ENCODE results near the gene RWDD3. TPM values are rescaled to one million over a fixed set of nuclear protein-coding genes. Genes with fewer than 3 reads are reported as not detected.

RWDD3 gene
- 1 to 10 TPM; 6.6 to 7.5 (median 7.1) TPM for total RNA-seq

- H3K36me3 Mint-ChIP-seq (ENCODE audit: insufficient read depth), result peaks cover 13% of the 10 kb centered on the region
- DNase-seq (peak; percentile 89), ATAC-seq (peak; percentile 97 to 98)
- H3K4me1 Mint-ChIP-seq (ENCODE audit: low read depth), result peaks cover 45% of the 10 kb centered on the region
- H3K27me3 Mint-ChIP-seq (ENCODE audit: low read depth), result peaks cover 16% of the 10 kb centered on the region
- no peaks in the 10 kb centered on the region for H3K9me3 Mint-ChIP-seq
- peak within 1 kb of the TSS; percentile 87 for H3K4me3 Mint-ChIP-seq
Measured at GRCh38 chr1:95233737-95234500, at the start of gene RWDD3. Gene RWDD3, plus strand, starts transcription at chr1:95234210. Its CDS starts 21 bp downstream, at chr1:95234231.

GRCh38 chr1:95186149-95186548, 47.9 kb upstream of the RWDD3 start:
- Mint-ChIP-seq H3K36me3 (ENCODE audit: insufficient read depth) (no peaks in the 10 kb centered on the region), H3K9me3 (no peaks in the 10 kb centered on the region), H3K4me3 (no peak overlapping the region), H3K27me3 (ENCODE audit: low read depth) (peaks cover 20% of the 10 kb centered on the region), H3K4me1 (ENCODE audit: low read depth) (no peaks in the 10 kb centered on the region)
- DNase-seq, result no peak
- no peak for ATAC-seq

GRCh38 chr1:95193591-95193990, 40.4 kb upstream of the RWDD3 start:
- Mint-ChIP-seq H3K27me3 (ENCODE audit: low read depth) (peaks cover 7% of the 10 kb centered on the region), H3K9me3 (no peaks in the 10 kb centered on the region), H3K4me3 (no peak overlapping the region), H3K4me1 (ENCODE audit: low read depth) (no peaks in the 10 kb centered on the region), H3K36me3 (ENCODE audit: insufficient read depth) (no peaks in the 10 kb centered on the region)
- ATAC-seq (no peak), DNase-seq (no peak)

- no peaks in the 10 kb centered on the region for H3K36me3 Mint-ChIP-seq (ENCODE audit: insufficient read depth)
- H3K4me3 Mint-ChIP-seq, result no peak overlapping the region
- H3K27me3 Mint-ChIP-seq (ENCODE audit: low read depth), result peaks cover 10% of the 10 kb centered on the region
- DNase-seq, result no peak
- H3K9me3 Mint-ChIP-seq, result no peaks in the 10 kb centered on the region
- no peak for ATAC-seq
- H3K4me1 Mint-ChIP-seq (ENCODE audit: low read depth), result no peaks in the 10 kb centered on the region
Measured at GRCh38 chr1:95195046-95195445, 39.0 kb upstream of the RWDD3 start.

GRCh38 chr1:95196017-95196416, 38.0 kb upstream of the RWDD3 start:
- ATAC-seq (no peak), DNase-seq (no peak)
- no peaks in the 10 kb centered on the region for H3K9me3 Mint-ChIP-seq
- peaks cover 3% of the 10 kb centered on the region for H3K27me3 Mint-ChIP-seq (ENCODE audit: low read depth)
- no peak overlapping the region for H3K4me3 Mint-ChIP-seq
- no peaks in the 10 kb centered on the region for H3K36me3 Mint-ChIP-seq (ENCODE audit: insufficient read depth)
- H3K4me1 Mint-ChIP-seq (ENCODE audit: low read depth), result no peaks in the 10 kb centered on the region

GRCh38 chr1:95197616-95198252, 36.3 kb upstream of the RWDD3 start:
- H3K4me3 Mint-ChIP-seq, result no peak overlapping the region
- no peaks in the 10 kb centered on the region for H3K4me1 Mint-ChIP-seq (ENCODE audit: low read depth)
- H3K9me3 Mint-ChIP-seq, result no peaks in the 10 kb centered on the region

GRCh38 chr1:95201905-95202304, 32.1 kb upstream of the RWDD3 start:
- ATAC-seq (no peak), DNase-seq (no peak)
- Mint-ChIP-seq H3K36me3 (ENCODE audit: insufficient read depth) (no peaks in the 10 kb centered on the region), H3K9me3 (no peaks in the 10 kb centered on the region), H3K4me3 (no peak overlapping the region), H3K27me3 (ENCODE audit: low read depth) (peaks cover 9% of the 10 kb centered on the region), H3K4me1 (ENCODE audit: low read depth) (no peaks in the 10 kb centered on the region)

More at GRCh38 chr1:95197616-95198252, 36.3 kb upstream of the RWDD3 start:
- H3K36me3 Mint-ChIP-seq (ENCODE audit: insufficient read depth), result no peaks in the 10 kb centered on the region
- no peak for DNase-seq
- no peak for ATAC-seq
- H3K27me3 Mint-ChIP-seq (ENCODE audit: low read depth), result peaks cover 3% of the 10 kb centered on the region

GRCh38 chr1:95203908-95204437, 30.0 kb upstream of the RWDD3 start:
- DNase-seq (no peak), ATAC-seq (no peak)
- peaks cover 14% of the 10 kb centered on the region for H3K27me3 Mint-ChIP-seq (ENCODE audit: low read depth)
- H3K4me3 Mint-ChIP-seq, result no peak overlapping the region
- no peaks in the 10 kb centered on the region for H3K36me3 Mint-ChIP-seq (ENCODE audit: insufficient read depth)
- H3K4me1 Mint-ChIP-seq (ENCODE audit: low read depth), result no peaks in the 10 kb centered on the region
- H3K9me3 Mint-ChIP-seq, result no peaks in the 10 kb centered on the region

- H3K36me3 Mint-ChIP-seq (ENCODE audit: insufficient read depth), result no peaks in the 10 kb centered on the region
- H3K4me1 Mint-ChIP-seq (ENCODE audit: low read depth), result no peaks in the 10 kb centered on the region
- H3K9me3 Mint-ChIP-seq, result no peaks in the 10 kb centered on the region
- DNase-seq (no peak), ATAC-seq (no peak)
- no peak overlapping the region for H3K4me3 Mint-ChIP-seq
- H3K27me3 Mint-ChIP-seq (ENCODE audit: low read depth), result peaks cover 13% of the 10 kb centered on the region
Measured at GRCh38 chr1:95206514-95206913, 27.5 kb upstream of the RWDD3 start.

GRCh38 chr1:95207223-95207935, 26.6 kb upstream of the RWDD3 start:
- H3K4me1 Mint-ChIP-seq (ENCODE audit: low read depth), result no peaks in the 10 kb centered on the region
- no peak overlapping the region for H3K4me3 Mint-ChIP-seq
- no peaks in the 10 kb centered on the region for H3K36me3 Mint-ChIP-seq (ENCODE audit: insufficient read depth)
- no peaks in the 10 kb centered on the region for H3K9me3 Mint-ChIP-seq
- no peak for ATAC-seq
- H3K27me3 Mint-ChIP-seq (ENCODE audit: low read depth), result peaks cover 13% of the 10 kb centered on the region
- no peak for DNase-seq

- no peak for DNase-seq
- no peak for ATAC-seq
- Mint-ChIP-seq H3K36me3 (ENCODE audit: insufficient read depth) (no peaks in the 10 kb centered on the region), H3K9me3 (no peaks in the 10 kb centered on the region), H3K4me1 (ENCODE audit: low read depth) (no peaks in the 10 kb centered on the region), H3K4me3 (no peak overlapping the region), H3K27me3 (ENCODE audit: low read depth) (peaks cover 13% of the 10 kb centered on the region)
Measured at GRCh38 chr1:95208876-95209275, 25.1 kb upstream of the RWDD3 start.

GRCh38 chr1:95209291-95209690, 24.7 kb upstream of the RWDD3 start:
- H3K4me1 Mint-ChIP-seq (ENCODE audit: low read depth), result no peaks in the 10 kb centered on the region
- DNase-seq (no peak), ATAC-seq (no peak)
- no peaks in the 10 kb centered on the region for H3K9me3 Mint-ChIP-seq
- H3K27me3 Mint-ChIP-seq (ENCODE audit: low read depth), result peaks cover 13% of the 10 kb centered on the region
- H3K4me3 Mint-ChIP-seq, result no peak overlapping the region
- no peaks in the 10 kb centered on the region for H3K36me3 Mint-ChIP-seq (ENCODE audit: insufficient read depth)

- ATAC-seq, result no peak
- Mint-ChIP-seq H3K36me3 (ENCODE audit: insufficient read depth) (no peaks in the 10 kb centered on the region), H3K9me3 (no peaks in the 10 kb centered on the region), H3K27me3 (ENCODE audit: low read depth) (peaks cover 37% of the 10 kb centered on the region), H3K4me3 (no peak overlapping the region), H3K4me1 (ENCODE audit: low read depth) (no peaks in the 10 kb centered on the region)
- no peak for DNase-seq
Measured at GRCh38 chr1:95216292-95216990, 17.6 kb upstream of the RWDD3 start.

GRCh38 chr1:95217371-95217770, 16.6 kb upstream of the RWDD3 start:
- H3K27me3 Mint-ChIP-seq (ENCODE audit: low read depth), result peaks cover 38% of the 10 kb centered on the region
- H3K36me3 Mint-ChIP-seq (ENCODE audit: insufficient read depth), result no peaks in the 10 kb centered on the region
- no peaks in the 10 kb centered on the region for H3K9me3 Mint-ChIP-seq
- no peak overlapping the region for H3K4me3 Mint-ChIP-seq
- H3K4me1 Mint-ChIP-seq (ENCODE audit: low read depth), result no peaks in the 10 kb centered on the region
- DNase-seq (no peak), ATAC-seq (no peak)
